Astrocyte of the cerebellum (primary cell): ENCODE measurements around the gene DIP2C.
"Not testable (repeated sequence)": the region's sequence is repeated elsewhere in the genome, so short reads cannot be mapped to it uniquely, and the experiment has no call there.

Source experiments
- DNase-seq: peaks from one replicate; pipeline ENCODE4 v3.0.0-alpha.2; 2011; ENCODE audit warnings: low read depth
- H3K4me3 ChIP-seq: 2 replicates; pipeline ENCODE4 v1.5.1; 2011; ENCODE audit warnings: mild to moderate bottlenecking, low read depth, low read length, moderate library complexity
- in situ Hi-C: cut with HindIII; loops from 2 replicates; pipeline ENCODE4 v1.10.0; 2017; ENCODE audit warnings: low sequenced_read_pairs
- TF ChIP-seq, protein P1 (sequence below): IDR thresholded peaks from 2 replicates; pipeline ENCODE4 v1.5.1; 2012; ENCODE audit warnings: low read length, low read depth, moderate library complexity, mild to moderate bottlenecking; ENCODE audit errors: missing control alignments

Gene DIP2C

DNA sequence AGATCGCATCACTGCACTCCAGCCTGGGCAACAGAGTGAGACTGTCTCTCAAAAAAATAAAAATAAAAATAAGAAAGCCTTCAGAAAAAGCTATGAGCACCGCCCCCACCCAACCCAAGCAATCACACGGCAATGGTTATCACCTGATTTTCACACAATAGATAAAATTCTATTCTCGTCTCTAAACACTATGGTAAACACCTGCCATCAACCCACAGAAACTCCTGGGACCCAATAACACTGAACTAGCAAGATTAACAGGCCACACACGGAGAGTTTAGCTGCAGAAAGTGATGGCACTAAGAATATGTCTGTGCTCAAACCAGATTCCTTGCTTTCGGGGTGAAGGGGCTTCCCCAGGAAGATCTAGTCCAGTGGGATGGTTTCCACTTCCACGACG is 173.8 kb downstream of the DIP2C start:
- no peak for DNase-seq
- TF ChIP-seq, protein P1, sequence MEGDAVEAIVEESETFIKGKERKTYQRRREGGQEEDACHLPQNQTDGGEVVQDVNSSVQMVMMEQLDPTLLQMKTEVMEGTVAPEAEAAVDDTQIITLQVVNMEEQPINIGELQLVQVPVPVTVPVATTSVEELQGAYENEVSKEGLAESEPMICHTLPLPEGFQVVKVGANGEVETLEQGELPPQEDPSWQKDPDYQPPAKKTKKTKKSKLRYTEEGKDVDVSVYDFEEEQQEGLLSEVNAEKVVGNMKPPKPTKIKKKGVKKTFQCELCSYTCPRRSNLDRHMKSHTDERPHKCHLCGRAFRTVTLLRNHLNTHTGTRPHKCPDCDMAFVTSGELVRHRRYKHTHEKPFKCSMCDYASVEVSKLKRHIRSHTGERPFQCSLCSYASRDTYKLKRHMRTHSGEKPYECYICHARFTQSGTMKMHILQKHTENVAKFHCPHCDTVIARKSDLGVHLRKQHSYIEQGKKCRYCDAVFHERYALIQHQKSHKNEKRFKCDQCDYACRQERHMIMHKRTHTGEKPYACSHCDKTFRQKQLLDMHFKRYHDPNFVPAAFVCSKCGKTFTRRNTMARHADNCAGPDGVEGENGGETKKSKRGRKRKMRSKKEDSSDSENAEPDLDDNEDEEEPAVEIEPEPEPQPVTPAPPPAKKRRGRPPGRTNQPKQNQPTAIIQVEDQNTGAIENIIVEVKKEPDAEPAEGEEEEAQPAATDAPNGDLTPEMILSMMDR = no peak
- H3K4me3 ChIP-seq = no peak overlapping the region
- in situ Hi-C loops = no loop called here

GRCh38 chr10:514137-514671 is 175.3 kb downstream of the DIP2C start:
- TF ChIP-seq, protein P1 = no peak
- DNase-seq = no peak
- no peak overlapping the region for H3K4me3 ChIP-seq
- in situ Hi-C loops = no loop called here

- DNase-seq = no peak
- TF ChIP-seq, protein P1 = no peak
- in situ Hi-C loops = no loop called here
- no peak overlapping the region for H3K4me3 ChIP-seq
Observed at GRCh38 chr10:513393-513792, 176.1 kb downstream of the DIP2C start.

DNA sequence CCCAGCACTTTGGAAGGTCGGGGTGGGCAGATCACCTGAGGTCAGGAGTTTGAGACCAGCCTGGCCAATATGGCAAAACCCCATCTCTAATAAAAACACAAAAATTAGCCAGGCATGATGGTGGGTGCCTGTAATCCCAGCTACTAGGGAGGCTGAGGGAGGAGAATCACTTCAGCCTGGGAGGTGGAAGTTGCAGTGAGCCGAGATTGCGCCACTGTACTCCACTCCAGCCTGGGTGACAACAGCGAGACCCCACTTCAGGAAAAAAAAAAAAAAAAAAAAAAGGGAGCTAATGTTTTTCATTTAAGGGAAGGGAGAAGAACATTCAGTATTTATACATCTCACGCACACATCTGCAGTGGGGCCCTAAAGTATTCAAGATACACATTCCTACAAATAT is 176.8 kb downstream of the DIP2C start:
- in situ Hi-C loops, H3K4me3 ChIP-seq, DNase-seq: not testable (repeated sequence)

DNA sequence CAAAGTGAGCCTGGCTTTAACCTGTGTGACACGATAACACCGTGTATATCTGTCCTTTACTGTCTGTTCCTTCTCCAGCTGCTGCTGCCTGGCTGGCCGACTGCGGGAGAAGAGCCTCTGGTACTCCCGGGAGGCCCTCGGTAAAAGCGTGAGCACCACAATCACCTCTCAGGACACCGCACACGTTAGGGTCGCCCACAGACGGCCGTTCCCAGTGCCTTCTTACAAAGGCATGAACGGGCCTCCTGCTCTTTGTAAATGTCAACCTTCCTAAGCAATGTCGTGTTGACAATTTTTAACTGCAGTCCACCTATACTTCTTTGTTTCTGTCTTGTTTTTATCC is 177.6 kb downstream of the DIP2C start:
- TF ChIP-seq, protein P1 = no peak
- in situ Hi-C loops = no loop called here
- no peak for DNase-seq
- no peak overlapping the region for H3K4me3 ChIP-seq

DNA sequence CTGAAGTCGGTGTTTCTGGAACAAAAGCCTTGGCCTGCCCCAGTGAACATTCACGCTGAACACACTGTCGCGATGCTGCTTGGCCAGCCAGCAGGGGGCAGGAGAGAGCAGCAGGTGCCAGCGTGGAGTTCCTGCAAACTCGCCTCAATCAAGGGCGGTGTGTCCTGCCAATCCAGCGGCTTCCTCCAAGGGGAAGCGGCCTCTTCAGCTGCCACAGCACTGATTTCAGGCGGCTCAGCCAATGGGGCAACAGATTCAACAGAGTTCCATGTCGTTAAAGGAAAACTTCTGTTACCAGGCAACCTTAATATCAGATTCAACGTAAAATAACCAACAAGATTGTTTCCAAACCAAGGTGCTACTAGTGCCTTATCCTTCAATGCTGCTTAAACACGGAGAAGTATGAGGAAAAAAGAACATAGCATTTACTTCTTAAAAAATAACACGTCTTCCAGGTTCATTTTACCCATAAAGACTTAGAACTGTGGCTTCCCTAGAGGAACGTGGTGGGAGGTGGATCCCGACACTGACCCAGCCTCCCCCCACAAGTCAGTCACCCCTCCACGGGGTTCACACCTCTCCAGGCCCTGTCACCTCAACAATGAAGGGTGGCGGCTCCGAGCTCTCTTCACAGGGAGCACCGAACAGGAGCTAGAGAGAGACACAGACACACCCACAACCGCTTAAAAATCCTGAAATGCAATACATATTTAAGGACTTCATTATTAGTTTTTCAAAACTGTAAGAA is 178.2 kb downstream of the DIP2C start:
- no peak overlapping the region for H3K4me3 ChIP-seq
- DNase-seq = peak; percentile 87
- in situ Hi-C loops = no loop called here
- TF ChIP-seq, protein P1 = peak; percentile 97

DNA sequence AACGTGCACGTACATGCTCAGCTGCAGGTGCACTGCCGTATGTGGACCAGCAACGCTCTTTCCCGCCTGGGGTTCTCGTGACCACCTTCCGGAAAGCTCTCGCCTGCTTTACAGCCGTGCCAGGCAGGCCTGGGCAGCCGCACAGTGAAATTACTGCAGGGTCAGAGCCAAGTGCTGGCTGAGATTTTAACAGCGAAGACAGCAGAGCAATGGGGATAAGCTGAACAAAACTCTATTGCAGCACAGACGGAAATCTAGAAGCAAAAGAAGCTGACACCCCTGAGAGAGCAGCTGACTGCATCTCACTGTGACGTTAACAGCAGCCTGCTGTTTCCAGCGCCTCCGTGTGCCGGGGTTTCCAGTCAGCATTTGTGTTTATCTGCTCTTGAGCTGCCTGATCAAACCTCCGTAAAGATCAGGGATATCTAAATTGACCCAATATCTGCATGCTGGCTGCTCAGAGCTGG is 179.0 kb downstream of the DIP2C start:
- in situ Hi-C loops = no loop called here
- DNase-seq = no peak
- TF ChIP-seq, protein P1 = no peak
- no peak overlapping the region for H3K4me3 ChIP-seq
